Left ventricle myocardium superior (tissue), 1 donor: Measurements from ENCODE around the gene TRIM66. TPM values are rescaled to one million over a fixed set of nuclear protein-coding genes. Genes with fewer than 3 reads are reported as not detected.

Source experiments
- ATAC-seq: fragments of 200-7000 bp; cut with Tn5 transposase; one replicate; pipeline ENCODE4 v1.9.1; 2020; ENCODE audit warnings: mild to moderate bottlenecking, moderate library complexity
- DNase-seq: peaks from one replicate; pipeline ENCODE4 v3.0.0-alpha.2; 2020
- intact Hi-C: fragments of 100-400 bp; cut with micrococcal nuclease; formaldehyde crosslinking; loops from one replicate; pipeline ENCODE4 v1.11.0; 2022
- total RNA-seq: library from RNA; stranded (reverse); fragmentation: NEBNext Ultra II Directional; extraction: Animal tissue kit (Norgen Biotek cat#: 25700); gene quantifications from one replicate; pipeline ENCODE4 v1.2.1, GENCODE V29; 2021
- donor health status: DM: no; HTN: yes; CAD: no; lungs with severe emphysema.

TRIM66 gene
- total RNA-seq, 1 donor from 2014 or later: 2.6 TPM

DNA sequence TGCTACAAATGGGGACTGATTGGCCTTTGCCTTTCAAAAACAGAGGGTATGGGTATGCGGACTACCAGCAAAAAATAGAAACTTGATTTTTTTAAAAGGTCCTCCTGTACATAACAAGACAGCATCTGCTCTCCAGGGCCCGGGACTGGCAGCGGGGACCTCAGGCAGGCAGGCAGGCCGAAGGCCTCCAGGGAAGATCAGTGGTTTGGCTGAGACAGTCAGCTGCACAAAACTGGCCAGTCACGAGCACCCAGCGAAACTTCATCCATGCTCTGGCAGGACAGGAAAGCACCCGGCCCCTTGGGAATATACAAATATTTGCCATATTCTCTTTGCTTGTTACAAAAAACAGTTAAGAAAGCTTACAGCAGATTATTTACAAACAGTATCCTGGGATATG is 11.1 kb upstream of the TRIM66 start:
- intact Hi-C loops: loop anchor here (5.0 kb wide), 1 partner anchor 119 kb away; a partner anchor contains a TSS
- ATAC-seq: no peak
- no peak for DNase-seq

DNA sequence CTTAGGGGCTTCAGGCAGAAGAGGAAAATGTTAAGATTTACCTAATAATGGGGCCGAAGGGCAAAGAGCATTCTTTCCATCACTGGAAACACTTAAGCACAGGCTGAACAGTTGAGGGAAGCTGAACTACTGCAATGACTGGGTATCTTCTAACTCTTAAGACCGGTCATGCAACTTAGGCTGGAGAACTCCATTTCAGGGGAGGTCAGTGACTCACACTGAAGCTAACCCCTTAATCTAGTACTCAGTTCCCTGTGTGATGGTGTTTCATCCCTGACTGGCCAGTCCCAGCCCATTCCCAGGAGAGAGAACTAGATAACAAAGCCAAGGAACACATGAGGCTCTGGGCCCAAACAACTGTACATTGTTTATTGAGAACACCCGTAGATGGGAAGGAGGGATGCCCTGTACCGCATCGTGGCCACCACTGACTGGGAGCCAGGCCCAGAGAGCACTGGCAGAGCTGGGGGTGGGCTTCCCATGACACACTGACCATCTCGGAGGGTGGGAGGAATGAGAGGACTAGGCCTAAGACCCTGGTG is 10.6 kb upstream of the TRIM66 start:
- ATAC-seq: no peak
- no peak for DNase-seq
- intact Hi-C loops: loop anchor here (5.0 kb wide), 1 partner anchor 119 kb away; a partner anchor contains a TSS

DNA sequence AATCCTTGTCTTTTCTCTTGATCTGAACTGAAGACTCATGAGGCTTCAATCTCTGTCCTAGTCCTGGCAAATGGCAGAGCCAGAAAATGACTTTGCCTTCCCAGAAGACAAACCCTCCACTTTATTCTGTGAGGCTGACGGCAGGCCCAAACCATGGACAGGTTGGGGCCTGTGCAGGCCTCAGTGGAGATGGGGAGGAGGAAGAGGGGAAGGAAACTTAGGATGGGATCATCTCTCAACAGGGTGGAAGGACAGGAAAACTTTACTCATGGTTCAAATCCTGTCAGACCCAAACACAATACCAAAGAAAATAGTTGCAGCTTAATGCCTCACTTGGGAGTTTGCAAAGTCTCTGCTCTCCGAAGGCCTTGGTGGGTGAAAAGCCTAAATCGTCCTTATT is 10.0 kb upstream of the TRIM66 start:
- no peak for DNase-seq
- intact Hi-C loops: loop anchor here (5.0 kb wide), 1 partner anchor 120 kb away; a partner anchor contains a TSS
- ATAC-seq: no peak

DNA sequence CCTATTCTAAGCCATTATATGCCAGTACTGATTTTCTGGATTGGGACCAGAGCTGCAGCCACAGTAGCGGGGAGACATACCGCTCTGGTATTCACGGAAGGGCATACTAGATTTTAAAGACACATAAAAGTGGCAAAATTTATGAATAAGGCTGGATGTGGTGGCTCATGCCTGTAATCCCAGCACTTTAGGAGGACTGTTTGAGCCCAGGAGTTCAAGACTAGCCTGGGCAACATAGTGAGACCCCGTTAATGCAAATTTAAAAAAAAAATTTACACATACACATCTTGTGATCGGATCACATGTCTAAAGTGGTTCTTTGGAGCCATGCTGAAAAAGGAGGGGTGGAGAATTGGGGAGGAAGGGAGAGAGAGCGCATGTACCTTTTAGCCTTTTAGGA is 9.1 kb upstream of the TRIM66 start:
- intact Hi-C loops: loop anchor here (5.0 kb wide), 1 partner anchor 121 kb away; a partner anchor contains a TSS
- DNase-seq: no peak
- ATAC-seq: no peak

DNA sequence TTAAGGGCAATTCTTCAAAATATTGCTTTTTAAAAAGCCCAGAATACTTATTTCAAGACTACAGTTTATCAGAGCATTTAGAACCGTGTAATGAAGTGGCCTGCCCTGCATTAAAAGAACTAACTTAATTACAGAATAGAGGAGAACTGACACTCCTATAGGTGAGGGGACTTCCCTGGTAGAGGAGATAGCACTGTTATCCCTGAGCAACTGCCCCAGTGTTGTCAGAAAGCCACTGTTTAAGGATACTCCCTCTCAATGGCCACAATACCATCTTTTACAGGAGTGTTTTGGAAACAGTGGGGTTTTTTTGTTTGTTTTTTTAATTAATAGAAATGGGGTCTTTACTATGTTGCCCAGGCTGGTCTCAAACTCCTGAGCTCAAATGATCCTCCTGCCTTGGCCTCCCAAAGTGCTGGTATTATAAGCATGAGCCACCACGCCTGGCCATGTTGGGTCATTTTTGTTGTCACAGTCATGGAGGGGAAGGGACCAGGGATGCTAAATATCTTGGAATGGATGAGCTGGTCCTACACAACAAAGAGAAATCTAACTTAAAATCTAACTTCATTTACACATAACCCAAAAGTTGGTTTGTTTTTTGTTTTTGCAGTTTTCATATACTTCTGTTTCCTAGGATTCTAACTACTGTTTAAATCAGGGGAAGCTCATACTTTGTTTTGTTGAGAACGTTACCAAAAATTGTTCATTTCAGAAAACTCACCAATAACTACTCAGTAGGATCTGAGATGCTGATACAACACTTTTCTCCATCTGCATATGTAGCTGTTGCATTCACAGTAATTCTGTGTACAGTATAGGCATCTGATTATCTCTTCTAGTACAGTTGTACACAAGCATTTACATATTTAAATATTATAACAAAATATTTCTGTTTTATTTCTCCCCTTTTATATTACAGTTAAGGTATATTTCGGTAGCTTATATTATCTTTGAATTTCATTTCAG is 8.2 kb upstream of the TRIM66 start:
- DNase-seq (no peak), ATAC-seq (no peak)
- intact Hi-C loops: loop anchor here (5.0 kb wide), 1 partner anchor 122 kb away; a partner anchor contains a TSS

DNA sequence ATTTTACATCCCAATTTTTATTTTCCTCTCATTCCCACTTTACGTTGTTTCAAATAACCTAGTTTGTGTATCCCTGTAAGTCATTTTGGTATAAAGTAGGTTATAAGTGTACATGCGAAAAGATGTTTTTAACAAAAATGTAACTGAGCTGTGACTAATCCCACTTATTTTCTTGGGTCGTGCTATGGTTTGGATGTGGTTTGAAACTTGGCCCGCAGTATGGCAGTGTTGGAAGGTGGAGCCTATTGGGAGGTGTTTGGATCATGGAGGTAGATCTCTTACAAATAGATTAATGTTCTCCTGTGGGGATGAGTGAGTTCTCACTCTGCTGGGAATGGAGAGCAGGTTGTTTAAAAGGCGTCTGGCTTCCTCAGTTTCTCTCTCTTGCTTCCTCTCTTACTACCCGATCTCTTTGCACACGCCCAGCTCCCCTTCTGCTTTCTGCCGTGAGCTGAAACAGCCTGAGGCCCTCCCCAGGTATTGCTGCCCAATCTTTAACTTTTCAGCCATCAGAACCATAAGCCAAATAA is 7.3 kb upstream of the TRIM66 start:
- ATAC-seq (no peak), DNase-seq (no peak)
- intact Hi-C loops: loop anchor here (5.0 kb wide), 1 partner anchor 123 kb away; a partner anchor contains a TSS

DNA sequence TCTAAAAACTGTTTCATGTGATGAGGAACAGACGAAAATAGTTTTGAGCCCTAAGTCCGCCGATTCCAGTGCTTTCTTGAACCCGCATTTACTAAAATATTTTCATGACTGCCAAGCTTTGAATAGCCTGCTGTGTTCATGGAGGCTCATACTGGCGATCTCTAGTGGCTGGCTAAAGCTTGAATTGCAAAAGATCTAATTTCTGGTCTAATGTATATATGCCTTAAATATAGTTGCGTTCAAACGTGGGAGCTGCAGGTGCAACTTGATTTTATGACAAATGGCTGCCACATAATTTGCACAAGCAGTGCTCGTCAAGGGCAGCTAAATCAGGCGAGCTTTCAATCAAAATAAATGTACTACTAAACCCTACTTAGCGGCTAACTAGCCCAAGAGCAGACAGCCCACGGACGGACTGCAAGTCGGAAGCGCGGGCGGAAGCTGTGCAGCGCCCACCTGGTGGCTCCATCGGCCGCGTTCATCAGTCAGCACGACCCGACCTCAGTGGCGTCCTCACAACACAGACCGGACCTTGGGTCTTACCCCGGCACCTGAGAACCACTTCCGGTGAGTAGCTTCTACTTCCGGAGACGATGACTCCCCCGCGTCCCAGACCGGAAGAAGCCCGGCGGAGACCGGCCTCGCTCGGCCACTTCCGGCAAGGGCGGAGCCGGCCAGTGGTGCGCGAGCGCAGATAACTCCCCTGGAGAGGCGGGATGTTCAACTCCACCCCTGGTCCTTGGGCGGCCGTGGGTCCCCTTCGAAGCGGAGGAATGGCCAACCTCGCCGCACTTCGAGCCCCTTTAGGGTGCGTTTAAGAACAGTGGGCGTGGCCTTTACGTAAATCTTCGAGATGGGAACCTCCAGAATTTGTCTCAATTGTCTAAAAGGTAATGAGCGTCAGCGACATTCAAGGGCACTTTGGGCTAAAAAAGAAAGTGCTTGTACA is 6.2 kb upstream of the TRIM66 start:
- DNase-seq (peak; percentile 97), ATAC-seq (peak; percentile 98)

DNA sequence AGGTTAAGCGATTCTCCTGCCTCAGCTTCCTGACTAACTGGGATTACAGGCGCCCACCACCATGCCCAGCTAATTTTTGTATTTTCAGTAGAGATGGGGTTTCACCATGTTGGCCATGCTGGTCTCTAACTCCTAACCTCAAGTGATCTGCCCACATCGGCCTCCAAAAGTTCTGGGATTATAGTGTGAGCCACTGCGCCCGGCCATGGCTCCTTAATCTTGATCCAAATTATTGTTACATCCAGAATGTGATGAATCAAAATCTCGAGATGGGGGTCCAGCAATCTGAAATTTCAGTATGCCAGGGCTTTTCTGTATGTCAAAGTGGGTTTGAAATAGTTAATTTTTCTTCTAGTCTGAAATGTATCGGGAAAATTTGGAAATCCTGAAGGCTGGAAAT is 3.9 kb upstream of the TRIM66 start:
- DNase-seq (no peak), ATAC-seq (no peak)
- intact Hi-C loops: no loop called here

More for the DNA sequence above, 6.2 kb upstream of the TRIM66 start:
- intact Hi-C loops: no loop called here

DNA sequence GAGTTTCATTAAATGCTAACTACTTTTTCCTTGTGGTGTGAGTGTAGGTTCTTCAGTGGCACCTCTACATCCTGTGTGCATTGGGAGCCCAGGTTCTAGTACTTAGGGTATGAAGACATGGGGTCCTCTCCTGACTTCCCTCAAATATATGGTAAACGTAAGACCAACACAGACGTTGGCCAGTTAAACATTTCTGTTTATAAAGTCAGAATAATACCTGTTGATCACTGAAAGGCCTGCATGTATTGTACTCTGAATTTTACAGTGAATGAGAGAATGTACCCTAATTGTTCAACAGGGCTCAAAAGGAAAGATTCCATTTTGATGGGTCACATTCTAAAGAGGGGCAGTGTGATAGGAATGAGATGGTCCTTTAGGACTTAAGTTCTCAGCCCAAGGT is 3.4 kb upstream of the TRIM66 start:
- ATAC-seq: no peak
- intact Hi-C loops: no loop called here
- DNase-seq: no peak

DNA sequence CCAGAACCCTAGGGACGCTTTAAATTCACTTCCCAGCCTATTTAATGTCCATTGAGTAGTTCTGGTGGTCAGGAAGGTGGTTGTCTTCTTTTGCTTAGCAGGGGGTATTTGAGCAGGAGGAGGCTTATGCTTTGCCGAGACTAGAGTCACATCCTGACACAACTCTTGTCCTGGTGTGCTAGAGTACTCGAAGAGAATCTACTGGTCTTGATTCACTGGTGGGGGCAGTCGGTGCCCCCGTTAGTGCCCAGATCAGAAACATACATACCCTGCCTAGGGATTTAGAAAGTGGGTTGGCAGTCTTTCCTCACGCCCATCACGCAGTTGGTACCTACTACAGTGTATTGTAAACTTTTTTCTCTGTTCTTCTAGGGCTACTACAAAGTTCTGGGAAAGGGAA is 2.8 kb upstream of the TRIM66 start:
- DNase-seq (no peak), ATAC-seq (no peak)
- intact Hi-C loops: no loop called here

DNA sequence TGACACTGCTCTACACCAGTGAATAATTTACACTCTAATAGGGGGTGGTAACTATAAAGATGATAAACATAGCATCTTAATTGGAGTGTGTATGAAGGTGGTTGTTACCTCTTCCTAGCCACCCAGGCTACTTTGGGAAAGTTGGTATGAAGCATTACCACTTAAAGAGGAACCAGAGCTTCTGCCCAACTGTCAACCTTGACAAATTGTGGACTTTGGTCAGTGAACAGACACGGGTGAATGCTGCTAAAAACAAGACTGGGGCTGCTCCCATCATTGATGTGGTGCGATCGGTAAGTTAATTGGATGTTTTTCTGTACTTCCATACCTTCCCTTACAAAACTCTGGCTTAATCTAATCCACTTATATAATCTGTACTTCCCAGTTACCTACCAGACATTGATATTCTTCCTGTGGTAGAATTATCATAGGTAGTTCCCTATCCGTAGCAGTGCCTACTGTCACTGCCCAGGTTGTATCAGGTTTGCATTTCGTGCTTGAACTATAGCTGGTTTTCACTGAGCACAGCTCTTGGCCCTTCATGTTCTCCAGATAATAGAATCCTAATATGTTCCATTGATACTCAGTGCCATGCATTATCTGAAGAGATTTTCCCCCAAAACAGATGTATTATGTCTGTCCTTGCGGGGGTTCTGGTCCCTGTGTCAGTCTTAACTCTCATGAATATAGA is 2.3 kb upstream of the TRIM66 start:
- DNase-seq (no peak), ATAC-seq (no peak)
- intact Hi-C loops: no loop called here

DNA sequence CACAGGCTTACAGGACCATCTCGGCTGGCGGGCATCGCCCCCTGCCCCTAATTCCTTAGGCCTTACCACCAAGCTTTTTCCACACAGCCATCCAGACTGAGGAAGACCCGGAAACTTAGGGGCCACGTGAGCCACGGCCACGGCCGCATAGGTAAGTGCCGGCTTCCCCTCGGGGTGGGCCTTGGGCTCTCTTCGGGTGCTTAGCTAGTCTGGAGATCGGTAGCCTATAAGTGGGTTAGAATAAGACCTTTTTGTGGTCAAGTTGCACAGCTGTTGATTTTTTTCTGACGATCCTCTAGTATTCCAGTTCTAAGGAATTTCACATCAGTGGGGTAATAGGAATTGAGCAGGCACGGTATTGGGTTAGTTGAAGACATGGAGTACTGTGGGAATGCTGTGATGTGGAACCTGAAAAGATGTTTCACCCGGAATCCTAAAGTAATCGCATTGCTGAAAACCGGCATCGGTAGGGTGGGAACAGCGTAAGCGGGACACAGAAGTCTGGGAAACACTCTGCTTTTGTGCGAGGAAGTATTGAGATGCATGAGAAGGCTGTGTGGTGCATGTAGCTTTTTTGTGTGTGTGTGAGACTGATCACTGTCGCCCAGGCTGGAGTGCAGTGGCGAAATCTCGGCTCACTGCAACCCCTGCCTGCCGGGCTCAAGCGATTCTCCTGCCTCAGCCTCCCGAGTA is 796 bp upstream of the TRIM66 start:
- ATAC-seq (peak; percentile 2), DNase-seq (no peak)
- intact Hi-C loops: no loop called here

DNA sequence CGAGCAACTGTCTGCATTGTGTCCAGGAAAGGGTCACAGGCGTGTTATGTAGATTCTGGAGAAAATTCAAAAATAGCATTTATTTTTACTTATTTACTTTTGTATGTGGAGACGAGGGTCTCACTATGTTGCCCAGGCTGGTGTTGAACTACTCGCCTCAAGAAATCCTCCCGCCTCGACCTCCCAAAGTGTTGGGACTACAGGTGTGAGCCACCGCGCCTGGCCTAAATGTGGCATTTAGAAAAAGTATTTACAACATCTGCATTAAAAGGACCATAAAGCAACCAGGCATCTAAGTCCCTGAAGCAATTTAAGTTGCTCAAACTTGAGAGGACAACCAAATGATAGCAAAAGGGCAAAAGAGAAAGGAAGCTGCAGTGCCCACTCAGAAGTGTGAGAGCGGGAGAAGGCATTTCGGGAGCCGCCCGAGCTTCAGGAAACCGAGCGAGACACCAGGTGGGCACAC is 595 bp downstream of the TRIM66 start:
- no peak for ATAC-seq
- intact Hi-C loops: no loop called here
- no peak for DNase-seq

DNA sequence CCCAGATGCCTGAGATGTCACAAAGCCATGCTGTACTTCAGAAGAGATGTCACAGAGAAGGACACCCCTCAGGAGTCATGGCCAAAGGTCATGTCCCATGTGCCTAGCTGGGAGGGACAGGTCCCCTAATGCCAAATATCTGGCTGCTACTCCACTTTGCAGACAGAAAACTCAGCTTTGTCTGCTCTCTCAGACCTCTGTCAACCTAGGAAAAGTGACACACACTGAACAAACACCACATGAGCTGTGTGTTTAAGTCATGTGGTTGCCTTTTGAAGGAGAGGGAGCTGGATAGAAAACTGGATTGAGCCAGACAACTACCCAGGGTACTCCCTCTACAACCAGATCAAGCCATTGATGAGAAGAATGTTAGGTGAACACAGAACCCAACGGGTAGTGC is 3.5 kb downstream of the TRIM66 start:
- intact Hi-C loops: no loop called here
- ATAC-seq: no peak
- DNase-seq: no peak

DNA sequence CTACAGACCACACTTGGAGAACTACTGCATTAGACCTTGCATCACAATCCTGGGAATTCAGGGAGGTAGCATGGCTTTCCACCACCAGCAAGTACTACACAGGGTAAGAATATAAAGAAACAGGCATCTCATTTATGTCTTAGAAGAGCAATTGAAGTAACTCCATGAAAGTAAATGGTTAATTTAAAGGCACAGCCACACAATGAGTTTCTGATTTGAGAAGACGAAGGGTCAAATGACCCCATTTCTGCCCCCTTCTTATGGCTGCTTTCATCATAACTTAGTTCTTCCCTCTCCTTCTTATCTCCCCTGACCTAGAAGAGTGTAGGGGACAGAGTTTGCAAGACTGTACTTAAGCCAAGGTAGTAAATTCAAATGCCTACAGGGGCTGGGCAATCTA is 6.0 kb downstream of the TRIM66 start:
- intact Hi-C loops: no loop called here
- ATAC-seq: no peak

DNA sequence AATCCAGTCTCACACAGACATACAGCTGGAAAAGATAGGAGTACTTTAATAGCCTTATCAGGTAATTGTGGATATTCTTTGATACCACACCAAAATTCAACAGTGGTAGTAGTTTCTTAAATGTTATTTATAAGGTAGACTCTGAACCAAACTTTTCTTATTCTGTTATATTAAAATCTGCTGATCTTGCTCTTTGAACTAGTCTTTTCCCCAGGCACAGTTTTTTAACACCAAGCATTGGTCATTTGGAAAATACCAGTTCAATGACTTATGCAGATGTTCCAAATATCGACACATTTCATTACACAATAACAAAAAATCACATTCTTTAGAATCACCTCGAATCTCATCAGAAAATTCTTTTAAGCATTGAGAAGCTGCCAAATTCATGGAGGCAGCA is 7.6 kb downstream of the TRIM66 start:
- ATAC-seq (no peak), DNase-seq (no peak)
- intact Hi-C loops: no loop called here

More for the DNA sequence above, 6.0 kb downstream of the TRIM66 start:
- DNase-seq: no peak

DNA sequence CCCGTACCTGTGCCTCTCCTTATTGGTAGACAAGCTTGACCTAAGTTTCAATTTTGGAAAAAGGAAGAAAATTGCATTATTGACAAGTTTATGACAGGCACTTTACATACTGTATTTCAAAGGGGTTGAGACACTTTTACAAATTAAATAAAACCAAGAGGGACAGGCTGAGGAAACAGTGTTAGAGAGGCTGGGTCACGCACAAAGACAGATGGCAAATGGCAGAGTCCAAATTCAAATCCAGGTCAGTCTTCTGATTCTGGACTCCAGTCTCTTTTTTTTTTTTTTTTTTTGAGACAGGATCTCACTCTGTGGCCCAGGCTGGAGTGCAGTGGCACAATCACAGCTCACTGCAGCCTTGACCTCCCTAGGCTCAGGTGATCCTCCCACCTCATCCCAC is 10.1 kb downstream of the TRIM66 start:
- intact Hi-C loops: no loop called here
- no peak for DNase-seq
- no peak for ATAC-seq

DNA sequence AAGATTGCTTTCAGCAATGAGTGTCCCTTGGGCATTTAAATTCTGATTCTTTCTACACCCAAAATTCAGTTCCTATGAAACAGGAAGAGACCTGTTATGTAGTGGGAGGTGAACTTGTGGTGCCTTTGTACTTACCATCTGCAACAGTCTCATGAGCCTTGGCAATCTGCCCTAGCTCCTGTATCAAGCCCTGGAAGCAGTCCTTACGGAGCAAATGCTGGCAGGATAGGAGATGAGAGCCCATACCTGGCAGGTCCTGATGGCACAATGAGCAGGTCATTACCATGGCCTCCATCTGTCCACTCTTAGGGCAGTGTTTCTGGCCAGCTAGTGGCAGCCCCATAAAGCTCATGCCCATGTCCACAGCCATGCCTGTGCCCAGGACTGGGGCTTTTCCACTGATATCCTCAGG is 10.8 kb downstream of the TRIM66 start:
- no peak for DNase-seq
- peak; percentile 68 for ATAC-seq
- intact Hi-C loops: no loop called here
